IMR-90 (cell line): ENCODE results near the gene SLC50A1. TPM values are rescaled to one million over a fixed set of nuclear protein-coding genes. Genes with fewer than 3 reads are reported as not detected.
"Not testable (repeated sequence)": the region's sequence is repeated elsewhere in the genome, so short reads cannot be mapped to it uniquely, and the experiment has no call there.

ENCODE experiments used
- ATAC-seq: fragments of 200-7000 bp; cut with Tn5 transposase; 2 replicates; pipeline ENCODE4 v1.9.1; 2020; ENCODE audit warnings: low read depth, mild to moderate bottlenecking, moderate library complexity
- BruUV-seq: library from RNA; stranded (reverse); fragments of 400-500 nt; replicated peaks from 2 replicates; lab custom pipeline; 2021; lab: Mats Ljungman, UMichigan
- CTCF ChIA-PET: fragments of 300-600 bp; formaldehyde crosslinking; extraction: SDS; loops from one replicate; lab custom pipeline; 2021; ENCODE audit warnings: antibody characterized with exemption; lab: Yijun Ruan, JAX
- POLR2A ChIA-PET: fragments of 300-600 bp; sonication (Branson Sonifier 250); formaldehyde crosslinking; loops from one replicate; lab custom pipeline; 2022; ENCODE audit warnings: antibody characterized with exemption; ENCODE audit not compliant: unreplicated experiment; lab: Charles Lee
- DNase-seq: peaks from one replicate; pipeline ENCODE4 v3.0.0; 2013
- H2AFZ ChIP-seq: replicated peaks from 2 replicates; pipeline ENCODE3; 2013; ENCODE audit warnings: low read length, mild to moderate bottlenecking; ENCODE audit not compliant: poor library complexity
- H2AK5ac ChIP-seq: 2 replicates; pipeline ENCODE4 v1.6.1; 2013; ENCODE audit warnings: low read depth, low read length, inconsistent platforms
- H2AK9ac ChIP-seq: replicated peaks from 2 replicates; pipeline ENCODE3; 2013; ENCODE audit warnings: mild to moderate bottlenecking, low read depth, low read length, moderate library complexity; ENCODE audit not compliant: poor library complexity
- H2BK120ac ChIP-seq: 2 replicates; pipeline ENCODE4 v1.6.1; 2013; ENCODE audit warnings: low read depth, low read length, inconsistent platforms
- H2BK15ac ChIP-seq: 3 replicates; pipeline ENCODE4 v1.6.1; 2013; ENCODE audit warnings: low read depth, low read length, inconsistent platforms
- H2BK20ac ChIP-seq: 2 replicates; pipeline ENCODE4 v1.6.1; 2013; ENCODE audit warnings: low read depth, mild to moderate bottlenecking, inconsistent platforms, low read length, moderate library complexity
- H2BK5ac ChIP-seq: 2 replicates; pipeline ENCODE4 v1.6.1; 2013; ENCODE audit warnings: mild to moderate bottlenecking, low read depth, low read length, inconsistent platforms; ENCODE audit not compliant: poor library complexity, severe bottlenecking
- H3K14ac ChIP-seq: replicated peaks from 2 replicates; pipeline ENCODE4 v1.6.1; 2013; ENCODE audit warnings: low read depth, low read length, inconsistent platforms
- H3K18ac ChIP-seq: 2 replicates; pipeline ENCODE4 v1.6.1; 2013; ENCODE audit warnings: low read depth, low read length, control low read depth
- H3K23ac ChIP-seq: 2 replicates; pipeline ENCODE4 v1.6.1; 2013; ENCODE audit warnings: low read depth, low read length, inconsistent platforms
- H3K27ac ChIP-seq: 2 replicates; pipeline ENCODE4 v1.5.1; 2013; ENCODE audit warnings: mild to moderate bottlenecking, control low read depth, low read length; ENCODE audit not compliant: insufficient read depth
- H3K27me3 ChIP-seq: 2 replicates; pipeline ENCODE4 v1.6.1; 2013; ENCODE audit warnings: low read length; ENCODE audit not compliant: control insufficient read depth, insufficient read depth
- H3K36me3 ChIP-seq: 2 replicates; pipeline ENCODE4 v1.6.1; 2013; ENCODE audit warnings: low read length, mixed read lengths; ENCODE audit not compliant: control insufficient read depth, insufficient read depth
- H3K4ac ChIP-seq: 2 replicates; pipeline ENCODE4 v1.6.1; 2013; ENCODE audit warnings: low read depth, low read length, inconsistent platforms
- H3K4me1 ChIP-seq: 2 replicates; pipeline ENCODE4 v1.6.1; 2013; ENCODE audit warnings: low read length, mixed read lengths; ENCODE audit not compliant: control insufficient read depth, insufficient read depth
- H3K4me2 ChIP-seq: 2 replicates; pipeline ENCODE4 v1.6.1; 2013; ENCODE audit warnings: low read depth, mild to moderate bottlenecking, control low read depth, low read length, moderate library complexity
- H3K4me3 ChIP-seq: 2 replicates; pipeline ENCODE4 v1.5.1; 2013; ENCODE audit warnings: low read depth, mild to moderate bottlenecking, control low read depth, low read length, moderate library complexity; ENCODE audit not compliant: insufficient read depth
- H3K56ac ChIP-seq: 2 replicates; pipeline ENCODE4 v1.6.1; 2013; ENCODE audit warnings: low read length, inconsistent platforms; ENCODE audit not compliant: insufficient read depth; ENCODE audit errors: extremely low read depth
- H3K79me1 ChIP-seq, 2 experiments: 2 replicates each; pipeline ENCODE4 v1.6.1; 2013; ENCODE audit warnings: low read length in 2 of 2, inconsistent platforms in 1 of 2, low read depth in 1 of 2
- H3K9ac ChIP-seq: 2 replicates; pipeline ENCODE4 v1.6.1; 2013; ENCODE audit warnings: low read depth, low read length, control low read depth
- H3K9me1 ChIP-seq: 2 replicates; pipeline ENCODE4 v1.6.1; 2013; ENCODE audit warnings: low read length, inconsistent platforms; ENCODE audit not compliant: insufficient read depth
- H3K9me3 ChIP-seq: 2 replicates; pipeline ENCODE4 v1.6.1; 2013; ENCODE audit warnings: low read length; ENCODE audit not compliant: control insufficient read depth, insufficient read depth
- H4K20me1 ChIP-seq: 2 replicates; pipeline ENCODE4 v1.6.1; 2013; ENCODE audit warnings: low read length, inconsistent platforms; ENCODE audit not compliant: insufficient read depth
- H4K5ac ChIP-seq: 2 replicates; pipeline ENCODE4 v1.6.1; 2013; ENCODE audit warnings: mild to moderate bottlenecking, low read depth, low read length, control low read depth
- H4K8ac ChIP-seq, 2 experiments: 2 replicates each; pipeline ENCODE4 v1.6.1; 2013; ENCODE audit warnings: low read depth in 2 of 2, low read length in 2 of 2, control low read depth in 1 of 2, inconsistent platforms in 1 of 2
- H4K91ac ChIP-seq: 2 replicates; pipeline ENCODE4 v1.6.1; 2013; ENCODE audit warnings: low read depth, low read length, inconsistent platforms; ENCODE audit not compliant: insufficient read depth
- WGBS, 2 experiments: methylation state at CpG; one replicate each; pipeline versions ENCODE4 v1.1.5 to v1.1.7; 2013; ENCODE audit warnings: missing lambda C conversion rate in 2 of 2; ENCODE audit not compliant: insufficient read length in 1 of 2; ENCODE audit errors: extremely low coverage in 2 of 2; 5-methylcytosine and 5-hydroxymethylcytosine counted together
- dilution Hi-C: fragments of 300-500 bp; cut with HindIII; formaldehyde crosslinking; loops from one replicate; pipeline ENCODE4 v1.14.3; 2018; ENCODE audit warnings: low sequenced_read_pairs; ENCODE audit not compliant: unreplicated experiment
- in situ Hi-C: fragments of 300-500 bp; cut with MboI; formaldehyde crosslinking; loops from 3 replicates; pipeline ENCODE4 v1.14.3; 2019; ENCODE audit warnings: low sequenced_read_pairs, inconsistent platforms, mixed read lengths
- intact Hi-C: fragments of 100-400 bp; cut with micrococcal nuclease; formaldehyde crosslinking; loops from 2 replicates; pipeline ENCODE4 v1.10.0; 2022
- polyA plus RNA-seq, 3 experiments: library from polyadenylated mRNA; depleted of rRNA; stranded (reverse); fragments of >200 nt; gene quantifications; 2 replicates each; pipeline ENCODE4 v1.2.3, GENCODE V29; 2012; ENCODE audit warnings: low replicate concordance in 1 of 3
- total RNA-seq: library from RNA; depleted of rRNA; stranded (reverse); fragments of >200 nt; gene quantifications from 2 replicates; pipeline ENCODE4 v1.2.3, GENCODE V29; 2012

The SLC50A1 gene
- total and polyA plus RNA-seq, 2 of the 4 experiments (the other 2 are of a cell fraction): 20.6 to 20.8 TPM

DNA sequence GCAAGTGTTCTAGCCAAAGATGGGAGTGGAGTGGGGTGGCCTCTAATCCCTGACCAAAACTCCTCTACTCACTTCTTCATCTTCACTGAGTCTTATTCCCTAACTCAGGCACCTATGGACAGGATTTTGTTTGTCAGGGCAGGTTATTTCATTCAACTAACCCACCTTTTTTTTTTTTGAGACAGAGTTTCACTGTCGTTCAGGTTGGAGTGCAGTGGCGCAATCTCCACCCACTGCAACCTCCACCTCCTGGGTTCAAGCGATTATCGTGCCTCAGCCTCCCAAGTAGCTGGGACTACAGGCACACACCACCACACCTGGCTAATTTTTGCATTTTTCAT, 32.4 kb downstream of the SLC50A1 start:
- intact Hi-C loops, H3K4me1 ChIP-seq, H2BK20ac ChIP-seq, H3K4me2 ChIP-seq, POLR2A ChIA-PET, H3K18ac ChIP-seq, ATAC-seq, H3K9me1 ChIP-seq, H3K14ac ChIP-seq, H2AK9ac ChIP-seq, H3K27me3 ChIP-seq, DNase-seq, H2AK5ac ChIP-seq, H4K91ac ChIP-seq, dilution Hi-C loops, H3K56ac ChIP-seq, H3K9ac ChIP-seq, H2BK120ac ChIP-seq, H2AFZ ChIP-seq, H4K8ac ChIP-seq, H4K5ac ChIP-seq, H3K27ac ChIP-seq, H4K20me1 ChIP-seq, H3K4me3 ChIP-seq, H3K9me3 ChIP-seq, H2BK5ac ChIP-seq, BruUV-seq, H2BK15ac ChIP-seq, H3K4ac ChIP-seq, H3K23ac ChIP-seq: not testable (repeated sequence)
- CTCF ChIA-PET: interaction anchor here (0.8 to 3.1 kb wide), 8 partner anchors 25 to 683 kb away, joined by 3 to 18 read pairs (median 5); no protein-coding TSS in a partner anchor
- WGBS, 2 experiments: no CpG with 5 or more reads among the region's 4 CpGs
- Histone ChIP-seq H3K79me1 (peaks cover 0 to 22% of the 10 kb centered on the region in 2 experiments), H3K36me3 (peaks cover 16% of the 10 kb centered on the region)
- in situ Hi-C loops: loop anchor here (5.0 kb wide), 1 partner anchor 76 kb away; no protein-coding TSS in a partner anchor
